GM19468 (cell line): Measurements from ENCODE around the gene ANKS1A.
"Not testable (repeated sequence)": the region's sequence is repeated elsewhere in the genome, so short reads cannot be mapped to it uniquely, and the experiment has no call there.

Experiments
- ATAC-seq: cut with Tn5 transposase; IDR thresholded peaks from one replicate; pipeline ENCODE4 v1.9.1; 2021; ENCODE audit warnings: mild to moderate bottlenecking, moderate library complexity, moderate number of reproducible peaks; ENCODE audit not compliant: unreplicated experiment; ENCODE audit errors: extremely low read depth

Gene ANKS1A

GRCh38 chr6:34917626-34918285, 28.7 kb downstream of the ANKS1A start:
- ATAC-seq = no peak

- ATAC-seq = no peak
These were observed 30.6 kb downstream of the ANKS1A start for GRCh38 chr6:34919651-34920050.

GRCh38 chr6:34920097-34920496, 31.0 kb downstream of the ANKS1A start:
- no peak for ATAC-seq

DNA sequence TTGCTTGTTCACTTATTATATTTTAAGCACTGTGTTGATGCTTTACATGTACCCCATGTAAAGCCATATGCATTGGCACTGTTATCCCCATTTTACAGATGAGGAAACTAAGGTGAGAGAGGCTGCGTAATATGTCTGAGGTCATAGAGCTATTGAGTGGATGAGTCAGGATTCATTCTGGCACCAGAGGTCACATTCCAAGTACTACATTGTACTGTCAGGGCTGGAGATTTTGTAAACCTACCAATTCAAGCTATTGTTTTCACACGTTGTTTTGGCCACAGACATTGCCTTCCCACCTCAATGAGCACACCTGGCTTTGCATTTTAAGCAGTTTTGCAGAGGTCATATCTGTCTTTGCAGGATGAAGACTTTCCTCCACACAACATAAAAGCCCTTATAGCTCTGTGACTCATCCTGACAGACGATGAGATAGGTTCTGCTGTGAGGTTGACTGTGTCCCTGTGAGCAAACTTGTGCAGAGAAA, 33.2 kb downstream of the ANKS1A start:
- ATAC-seq = no peak

- ATAC-seq = no peak
These were observed 36.0 kb downstream of the ANKS1A start for GRCh38 chr6:34924831-34925625.

- no peak for ATAC-seq
These were observed 37.6 kb downstream of the ANKS1A start for GRCh38 chr6:34926655-34927054.

DNA sequence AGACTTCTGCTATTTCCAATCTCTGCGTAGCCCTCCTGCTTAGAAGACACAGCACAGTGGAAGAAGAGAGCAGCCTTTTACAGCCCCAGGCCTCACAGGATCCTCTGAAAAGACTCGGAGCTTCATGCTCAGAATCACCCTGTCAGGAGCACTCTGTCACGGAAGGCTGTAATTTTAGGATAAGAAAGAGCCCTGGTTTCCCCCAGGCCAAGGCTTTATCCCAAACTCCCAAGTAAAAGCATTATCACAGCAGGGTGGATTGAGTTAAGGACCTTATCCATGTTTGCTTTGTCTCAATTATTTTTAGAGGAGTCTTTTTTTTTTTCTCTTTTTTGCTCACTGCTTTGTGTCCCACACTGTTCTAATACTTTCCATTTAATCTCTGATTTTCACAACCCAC, 39.2 kb downstream of the ANKS1A start:
- no peak for ATAC-seq

DNA sequence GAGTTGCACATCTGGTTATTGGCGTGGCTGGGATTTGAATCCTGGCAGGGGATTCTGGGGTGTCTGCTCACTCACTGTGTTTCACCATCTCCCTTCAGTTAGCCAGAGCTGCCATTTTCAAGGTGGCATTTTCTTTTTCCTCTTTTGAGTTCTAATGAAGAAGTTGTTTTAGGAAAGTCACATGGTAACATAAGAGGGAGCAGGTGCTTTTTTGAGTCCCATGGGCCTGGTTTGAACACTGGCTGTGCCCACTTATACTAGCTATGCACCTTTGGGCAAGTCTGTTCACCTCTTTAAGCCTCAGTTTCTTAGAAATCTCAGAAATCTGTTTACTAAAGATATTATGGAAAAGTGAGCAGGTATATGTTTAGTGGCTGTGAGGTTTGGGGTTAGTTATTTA, 39.6 kb downstream of the ANKS1A start:
- ATAC-seq = no peak

- ATAC-seq = no peak
These were observed 40.4 kb downstream of the ANKS1A start for GRCh38 chr6:34929241-34929978.

- no peak for ATAC-seq
These were observed 41.2 kb downstream of the ANKS1A start for GRCh38 chr6:34930221-34930620.

DNA sequence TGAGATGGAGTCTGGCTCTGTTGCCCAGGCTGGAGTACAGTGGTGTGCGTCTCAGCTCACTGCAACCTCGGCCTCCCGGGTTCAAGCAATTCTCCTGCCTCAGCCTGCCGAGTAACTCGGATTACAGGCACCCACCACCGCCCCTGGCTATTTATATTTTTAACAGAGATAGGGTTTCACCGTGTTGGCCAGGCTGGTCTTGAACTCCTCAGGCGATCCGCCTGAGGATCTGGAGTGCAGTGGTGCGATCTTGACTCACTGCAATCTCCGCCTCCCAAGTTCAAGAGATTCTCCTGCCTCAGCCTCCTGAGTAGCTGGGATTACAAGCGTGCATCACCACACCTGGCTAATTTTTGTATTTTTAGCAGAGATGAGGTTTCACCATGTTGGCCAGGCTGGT, 43.1 kb downstream of the ANKS1A start:
- ATAC-seq = not testable (repeated sequence)

DNA sequence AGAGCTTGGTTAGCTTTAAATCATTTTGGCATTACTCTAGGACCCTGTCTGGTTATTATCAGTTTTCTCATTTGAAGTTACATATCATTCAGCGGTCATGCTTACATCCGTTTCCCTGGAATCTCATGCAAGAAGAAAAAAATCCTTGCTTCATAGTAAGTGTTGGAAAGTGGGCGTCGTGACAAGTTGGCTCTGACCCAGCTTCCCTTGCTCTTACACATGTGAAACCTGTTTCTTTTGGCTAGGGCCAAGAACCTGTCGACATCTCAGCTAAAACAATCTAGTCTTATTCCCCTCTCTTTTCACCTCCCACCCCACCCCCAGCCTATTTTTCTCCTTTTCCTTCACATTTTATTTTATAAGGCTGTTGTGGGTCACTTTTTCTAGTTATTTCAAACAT, 45.5 kb downstream of the ANKS1A start:
- no peak for ATAC-seq

DNA sequence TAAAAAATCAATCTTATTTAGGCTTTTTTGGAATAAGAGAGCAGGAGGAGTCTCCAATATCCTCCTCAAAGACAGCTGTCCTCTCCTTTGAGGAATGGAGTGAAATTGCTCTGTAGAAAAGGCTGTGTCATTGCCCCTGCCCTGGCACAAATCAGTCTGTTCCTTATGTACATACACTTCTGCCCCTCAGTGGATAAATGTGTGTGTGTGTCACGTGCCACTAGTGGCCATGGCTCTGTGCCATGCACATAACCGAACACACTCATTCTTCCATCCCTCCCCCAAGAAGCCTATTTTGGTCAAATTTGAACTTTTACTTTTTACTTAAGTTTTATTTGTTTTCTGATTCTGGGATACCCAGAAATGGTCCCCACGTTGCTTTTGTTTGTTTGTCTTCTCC, 49.2 kb downstream of the ANKS1A start:
- no peak for ATAC-seq

DNA sequence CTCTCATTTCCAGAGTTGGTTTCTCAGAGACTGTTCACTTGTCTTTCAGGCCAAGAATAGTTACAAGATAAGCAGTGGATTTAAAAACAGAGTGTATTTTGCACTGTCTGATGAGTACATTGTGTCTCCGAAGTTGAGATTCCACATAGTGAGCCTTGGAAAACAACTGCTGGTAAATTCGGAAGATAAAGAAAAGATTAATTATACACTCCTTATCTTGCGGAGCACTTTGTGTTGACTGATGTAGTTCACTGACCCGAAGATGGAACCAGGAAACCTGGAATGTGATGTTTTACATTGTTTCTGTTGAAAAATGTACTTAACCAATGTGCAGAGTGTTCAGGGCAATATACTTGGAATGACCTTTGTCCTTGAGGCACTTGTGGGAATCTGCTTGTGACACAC, 51.0 kb downstream of the ANKS1A start:
- no peak for ATAC-seq

GRCh38 chr6:34941421-34941820, 52.4 kb downstream of the ANKS1A start:
- ATAC-seq = no peak

GRCh38 chr6:34945317-34945716, 56.3 kb downstream of the ANKS1A start:
- no peak for ATAC-seq

- ATAC-seq = no peak
These were observed 58.5 kb downstream of the ANKS1A start for GRCh38 chr6:34947561-34947960.

GRCh38 chr6:34949636-34950035, 60.6 kb downstream of the ANKS1A start:
- ATAC-seq = no peak

GRCh38 chr6:34950849-34951248, 61.8 kb downstream of the ANKS1A start:
- ATAC-seq = no peak

DNA sequence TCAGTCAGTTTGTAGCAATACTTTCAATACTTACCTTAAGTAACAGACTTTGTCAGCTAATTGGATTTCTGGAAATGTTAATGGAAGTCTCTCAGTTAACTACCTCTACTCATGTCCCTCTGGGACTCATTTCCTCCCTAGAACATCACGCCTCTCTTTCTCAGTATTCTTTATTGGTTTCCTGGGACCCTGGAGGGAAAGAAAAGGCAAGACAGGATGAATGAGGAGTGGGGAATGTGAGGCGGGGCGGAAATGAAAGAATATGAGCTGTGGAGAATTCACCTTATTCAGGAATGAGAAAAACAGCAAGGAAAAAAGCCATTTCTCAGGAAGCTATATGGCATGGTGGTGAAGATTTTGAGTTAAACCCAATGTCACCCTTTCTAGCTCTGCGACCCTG, 62.7 kb downstream of the ANKS1A start:
- ATAC-seq = no peak
